ENCODE measurements around the gene UNC5CL. TPM values are rescaled to one million over a fixed set of nuclear protein-coding genes. Genes with fewer than 3 reads are reported as not detected.

Gene UNC5CL
- total RNA-seq, 2 donors from 2014 or later, result 0.46 to 1.6 TPM

- Histone ChIP-seq H3K4me1 (replicated peaks) (no peaks in the 10 kb centered on the region), H3K27ac (no peak overlapping the region), H3K9me3 (no peaks in the 10 kb centered on the region), H3K27me3 (replicated peaks; ENCODE audit: insufficient read depth) (no peaks in the 10 kb centered on the region), H3K4me3 (no peak overlapping the region), H3K36me3 (no peaks in the 10 kb centered on the region)
- TF ChIP-seq CTCF (IDR thresholded peaks at IDR 0.05) (no peak), POLR2AphosphoS5 (IDR thresholded peaks at IDR 0.05) (no peak), POLR2A (IDR thresholded peaks at IDR 0.05) (no peak)
- no peak for DNase-seq (ENCODE audit: low spot score)
- intact Hi-C loops (cut with DNase I), result no loop called here
- WGBS, result 100% methylated on average over 2 of the region's 2 CpGs
Observed at GRCh38 chr6:41080621-41081020, 41.6 kb upstream of the UNC5CL start.

GRCh38 chr6:41079080-41079479, 40.1 kb upstream of the UNC5CL start:
- TF ChIP-seq CTCF (IDR thresholded peaks at IDR 0.05) (no peak), POLR2AphosphoS5 (IDR thresholded peaks at IDR 0.05) (no peak), POLR2A (IDR thresholded peaks at IDR 0.05) (no peak)
- no peaks in the 10 kb centered on the region for H3K9me3 ChIP-seq
- no peak for DNase-seq (ENCODE audit: low spot score)
- no peak overlapping the region for H3K4me3 ChIP-seq
- peaks cover 10% of the 10 kb centered on the region for H3K4me1 ChIP-seq (replicated peaks)
- 91% methylated on average over 1 of the region's 1 CpG for WGBS
- H3K27me3 ChIP-seq (replicated peaks; ENCODE audit: insufficient read depth), result no peaks in the 10 kb centered on the region
- H3K27ac ChIP-seq, result no peak overlapping the region
- H3K36me3 ChIP-seq, result no peaks in the 10 kb centered on the region
- intact Hi-C loops (cut with DNase I), result no loop called here

- no peak for TF ChIP-seq POLR2AphosphoS5 (IDR thresholded peaks at IDR 0.05)
- TF ChIP-seq POLR2A (IDR thresholded peaks at IDR 0.05), result no peak
- TF ChIP-seq CTCF (IDR thresholded peaks at IDR 0.05), result no peak
- no peaks in the 10 kb centered on the region for H3K9me3 ChIP-seq
- no peak overlapping the region for H3K27ac ChIP-seq
- H3K36me3 ChIP-seq, result no peaks in the 10 kb centered on the region
- H3K4me3 ChIP-seq, result no peak overlapping the region
- no peak for DNase-seq (ENCODE audit: low spot score)
- H3K27me3 ChIP-seq (replicated peaks; ENCODE audit: insufficient read depth), result no peaks in the 10 kb centered on the region
- peaks cover 10% of the 10 kb centered on the region for H3K4me1 ChIP-seq (replicated peaks)
- intact Hi-C loops (cut with DNase I), result no loop called here
- 70% methylated on average over 3 of the region's 3 CpGs for WGBS
Observed at GRCh38 chr6:41078101-41078500, 39.1 kb upstream of the UNC5CL start.

GRCh38 chr6:41077536-41077935, 38.5 kb upstream of the UNC5CL start:
- no peak for DNase-seq (ENCODE audit: low spot score)
- no peaks in the 10 kb centered on the region for H3K27me3 ChIP-seq (replicated peaks; ENCODE audit: insufficient read depth)
- 66% methylated on average over 2 of the region's 2 CpGs for WGBS
- H3K27ac ChIP-seq, result no peak overlapping the region
- no peak overlapping the region for H3K4me3 ChIP-seq
- no peaks in the 10 kb centered on the region for H3K9me3 ChIP-seq
- TF ChIP-seq POLR2A (IDR thresholded peaks at IDR 0.05), result no peak
- TF ChIP-seq CTCF (IDR thresholded peaks at IDR 0.05), result no peak
- TF ChIP-seq POLR2AphosphoS5 (IDR thresholded peaks at IDR 0.05), result no peak
- no peaks in the 10 kb centered on the region for H3K36me3 ChIP-seq
- intact Hi-C loops (cut with DNase I), result no loop called here
- peaks cover 10% of the 10 kb centered on the region for H3K4me1 ChIP-seq (replicated peaks)

- no peak for DNase-seq (ENCODE audit: low spot score)
- Histone ChIP-seq H3K9me3 (no peaks in the 10 kb centered on the region), H3K4me1 (replicated peaks) (peaks cover 10% of the 10 kb centered on the region), H3K27ac (peak overlapping the region; percentile 98 to 100), H3K36me3 (no peaks in the 10 kb centered on the region), H3K4me3 (no peak overlapping the region), H3K27me3 (replicated peaks; ENCODE audit: insufficient read depth) (no peaks in the 10 kb centered on the region)
- TF ChIP-seq POLR2AphosphoS5 (IDR thresholded peaks at IDR 0.05), result no peak
- no peak for TF ChIP-seq POLR2A (IDR thresholded peaks at IDR 0.05)
- TF ChIP-seq CTCF (IDR thresholded peaks at IDR 0.05), result no peak
- intact Hi-C loops (cut with DNase I), result no loop called here
- WGBS, result 68% methylated on average over 4 of the region's 4 CpGs
Observed at GRCh38 chr6:41075651-41076626, 36.9 kb upstream of the UNC5CL start.
